PC-9 (cell line): ENCODE measurements around the gene VAV2. TPM values are rescaled to one million over a fixed set of nuclear protein-coding genes. Genes with fewer than 3 reads are reported as not detected.

Experiments used
- BruUV-seq: library from RNA; stranded (reverse); fragments of 400-500 nt; replicated peaks from 2 replicates; lab custom pipeline; 2021; lab: Mats Ljungman, UMichigan
- CTCF ChIA-PET: fragments of 300-600 bp; sonication (Branson Sonifier 250); formaldehyde crosslinking; loops from one replicate; lab custom pipeline; 2022; ENCODE audit warnings: antibody characterized with exemption; lab: Charles Lee
- POLR2A ChIA-PET: fragments of 300-600 bp; sonication (Branson Sonifier 250); formaldehyde crosslinking; loops from one replicate; lab custom pipeline; 2022; ENCODE audit warnings: antibody characterized with exemption; ENCODE audit not compliant: unreplicated experiment; lab: Charles Lee
- DNase-seq, 2 experiments: peaks; one replicate each; pipeline versions ENCODE4 v3.0.0 to v3.0.0-alpha.2; 2015 to 2022; ENCODE audit warnings: mixed read lengths in 1 of 2
- H2AFZ ChIP-seq: fragments of 200-600 bp; sonication (generic); 2 replicates; pipeline ENCODE4 v1.8.1; 2017; ENCODE audit warnings: antibody characterized with exemption
- H3F3A ChIP-seq: fragments of 200-600 bp; sonication (generic); 2 replicates; pipeline ENCODE4 v1.8.1; 2017; ENCODE audit warnings: antibody characterized with exemption, mild to moderate bottlenecking, low read depth; ENCODE audit not compliant: insufficient read depth
- H3K27ac ChIP-seq: fragments of 200-600 bp; sonication (generic); 2 replicates; pipeline ENCODE4 v1.6.1; 2016; ENCODE audit warnings: mixed run types
- H3K27me3 ChIP-seq: fragments of 200-600 bp; sonication (generic); 2 replicates; pipeline ENCODE4 v1.6.1; 2016; ENCODE audit warnings: low read depth, mixed run types; ENCODE audit not compliant: insufficient read depth
- H3K36me3 ChIP-seq: fragments of 200-600 bp; sonication (generic); 2 replicates; pipeline ENCODE4 v1.6.1; 2016; ENCODE audit warnings: low read depth, mixed run types
- H3K4me1 ChIP-seq: fragments of 200-600 bp; sonication (generic); replicated peaks from 2 replicates; pipeline ENCODE4 v1.6.1; 2016; ENCODE audit warnings: mixed run types; ENCODE audit not compliant: insufficient read depth
- H3K4me2 ChIP-seq: fragments of 200-600 bp; sonication (generic); 2 replicates; pipeline ENCODE4 v1.6.1; 2017; ENCODE audit warnings: mixed run types
- H3K4me3 ChIP-seq: fragments of 200-600 bp; sonication (generic); 2 replicates; pipeline ENCODE4 v1.6.1; 2016; ENCODE audit warnings: mixed run types
- H3K79me2 ChIP-seq: fragments of 200-600 bp; sonication (generic); 2 replicates; pipeline ENCODE4 v1.6.1; 2017; ENCODE audit warnings: low read depth, mixed run types
- H3K9me2 ChIP-seq: fragments of 200-600 bp; sonication (generic); 2 replicates; pipeline ENCODE4 v1.8.1; 2017; ENCODE audit warnings: mild to moderate bottlenecking; ENCODE audit not compliant: insufficient read depth
- H3K9me3 ChIP-seq: fragments of 200-600 bp; sonication (generic); 2 replicates; pipeline ENCODE4 v1.8.1; 2016; ENCODE audit warnings: low read depth; ENCODE audit not compliant: insufficient read depth
- H4K20me1 ChIP-seq: fragments of 200-600 bp; sonication (generic); 2 replicates; pipeline ENCODE4 v1.8.1; 2017; ENCODE audit not compliant: insufficient read depth
- EZH2 ChIP-seq: fragments of 200-600 bp; sonication (generic); IDR thresholded peaks from 2 replicates; pipeline ENCODE4 v1.8.0; 2017; ENCODE audit warnings: antibody characterized with exemption, low read depth
- intact Hi-C: fragments of 100-400 bp; cut with micrococcal nuclease; formaldehyde crosslinking; loops from one replicate; pipeline ENCODE4 v1.10.0; 2022; ENCODE audit not compliant: unreplicated experiment
- total RNA-seq: library from RNA; stranded (reverse); gene quantifications from 2 replicates; pipeline ENCODE4 v1.2.3, GENCODE V29; 2021
- TF ChIP-seq, protein P1 (sequence below): fragments of 200-600 bp; sonication (generic); conservative IDR thresholded peaks from 2 replicates; pipeline ENCODE4 v1.6.1; 2017; ENCODE audit warnings: mixed run types, antibody characterized with exemption, mild to moderate bottlenecking, moderate library complexity

VAV2 gene
- total RNA-seq, 1 experiment from 2014 or later, result 36.5 TPM

DNA sequence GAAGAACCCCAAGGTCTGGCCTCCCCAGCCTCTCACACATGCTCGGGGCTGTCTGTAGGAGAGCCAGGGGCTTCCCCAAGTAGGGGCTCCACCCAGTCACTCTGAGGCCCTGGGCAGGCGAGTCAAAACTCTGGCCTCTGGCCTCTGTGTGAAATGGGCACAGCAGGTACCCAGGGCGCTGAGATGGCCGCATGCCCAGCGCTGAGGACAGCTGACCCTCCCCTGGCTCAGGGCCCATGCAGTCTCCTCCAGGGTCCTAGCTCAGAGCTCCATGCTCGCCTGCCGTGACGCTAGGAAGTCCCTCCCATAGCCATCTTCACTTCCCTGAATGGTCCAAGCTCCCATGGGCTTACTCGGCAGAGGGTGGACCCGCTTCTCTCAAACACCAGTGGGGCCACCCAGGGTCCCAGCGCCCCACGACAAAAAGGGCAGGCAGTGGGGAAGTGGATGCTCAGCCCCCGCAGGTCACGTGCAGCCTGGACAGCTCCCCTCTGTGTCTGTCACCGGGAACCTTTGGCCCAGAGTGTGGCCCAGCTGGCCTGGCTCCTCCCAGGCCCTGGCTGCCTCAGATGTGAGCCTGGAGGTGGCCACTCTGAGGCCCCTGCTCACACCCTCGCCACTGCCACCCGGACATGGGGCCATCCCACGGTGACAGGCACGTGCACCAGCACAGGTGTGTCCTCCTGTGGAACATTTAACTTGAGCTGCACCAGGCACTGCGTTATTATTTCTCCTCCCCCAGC lies 12.2 kb upstream of the VAV2 start:
- H3K9me2 ChIP-seq, result no peaks in the 10 kb centered on the region
- no peak overlapping the region for H3K27ac ChIP-seq
- no peak overlapping the region for H2AFZ ChIP-seq
- intact Hi-C loops, result no loop called here
- no peaks in the 10 kb centered on the region for H3K79me2 ChIP-seq
- no peaks in the 10 kb centered on the region for H4K20me1 ChIP-seq
- H3K4me2 ChIP-seq, result no peak overlapping the region
- TF ChIP-seq EZH2, result no peak
- TF ChIP-seq, protein P1, sequence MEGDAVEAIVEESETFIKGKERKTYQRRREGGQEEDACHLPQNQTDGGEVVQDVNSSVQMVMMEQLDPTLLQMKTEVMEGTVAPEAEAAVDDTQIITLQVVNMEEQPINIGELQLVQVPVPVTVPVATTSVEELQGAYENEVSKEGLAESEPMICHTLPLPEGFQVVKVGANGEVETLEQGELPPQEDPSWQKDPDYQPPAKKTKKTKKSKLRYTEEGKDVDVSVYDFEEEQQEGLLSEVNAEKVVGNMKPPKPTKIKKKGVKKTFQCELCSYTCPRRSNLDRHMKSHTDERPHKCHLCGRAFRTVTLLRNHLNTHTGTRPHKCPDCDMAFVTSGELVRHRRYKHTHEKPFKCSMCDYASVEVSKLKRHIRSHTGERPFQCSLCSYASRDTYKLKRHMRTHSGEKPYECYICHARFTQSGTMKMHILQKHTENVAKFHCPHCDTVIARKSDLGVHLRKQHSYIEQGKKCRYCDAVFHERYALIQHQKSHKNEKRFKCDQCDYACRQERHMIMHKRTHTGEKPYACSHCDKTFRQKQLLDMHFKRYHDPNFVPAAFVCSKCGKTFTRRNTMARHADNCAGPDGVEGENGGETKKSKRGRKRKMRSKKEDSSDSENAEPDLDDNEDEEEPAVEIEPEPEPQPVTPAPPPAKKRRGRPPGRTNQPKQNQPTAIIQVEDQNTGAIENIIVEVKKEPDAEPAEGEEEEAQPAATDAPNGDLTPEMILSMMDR, result no peak
- no peaks in the 10 kb centered on the region for H3K36me3 ChIP-seq
- no peaks in the 10 kb centered on the region for H3K4me1 ChIP-seq
- BruUV-seq, result no TSS peak
- H3K4me3 ChIP-seq, result no peak overlapping the region
- no peaks in the 10 kb centered on the region for H3F3A ChIP-seq
- no peak for DNase-seq
- ChIA-PET CTCF (no interaction called here), POLR2A (no interaction called here)
- H3K27me3 ChIP-seq, result peaks cover 3% of the 10 kb centered on the region; the same call in 1 of the 2 replicates
- H3K9me3 ChIP-seq, result no peaks in the 10 kb centered on the region

DNA sequence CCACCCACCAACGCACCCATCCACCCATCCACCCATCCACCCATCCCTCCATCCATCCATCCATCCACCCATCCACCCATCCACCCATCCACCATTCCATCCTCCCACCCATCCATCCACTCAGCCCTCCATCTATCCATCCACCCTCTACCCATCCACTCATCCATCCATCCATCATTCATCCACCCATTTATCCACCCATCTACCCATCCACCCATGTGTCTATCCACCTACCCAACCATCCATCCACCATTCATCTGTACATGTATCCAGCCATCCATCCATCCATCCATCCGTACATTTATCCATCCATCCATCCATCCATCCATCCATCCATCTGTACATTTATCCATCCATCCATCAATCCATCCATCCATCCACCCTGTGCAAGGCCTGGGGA lies 11.1 kb upstream of the VAV2 start:
- H3K27ac ChIP-seq, result no peak overlapping the region
- no peaks in the 10 kb centered on the region for H3K79me2 ChIP-seq
- TF ChIP-seq EZH2, result no peak
- TF ChIP-seq, protein P1, result no peak
- no peak overlapping the region for H2AFZ ChIP-seq
- H3K36me3 ChIP-seq, result no peaks in the 10 kb centered on the region
- no peak overlapping the region for H3K4me3 ChIP-seq
- no peaks in the 10 kb centered on the region for H4K20me1 ChIP-seq
- ChIA-PET CTCF (no interaction called here), POLR2A (no interaction called here)
- no peak for DNase-seq
- no peaks in the 10 kb centered on the region for H3F3A ChIP-seq
- peaks cover 3% of the 10 kb centered on the region; the same call in 1 of the 2 replicates for H3K27me3 ChIP-seq
- intact Hi-C loops, result no loop called here
- no TSS peak for BruUV-seq
- H3K9me3 ChIP-seq, result no peaks in the 10 kb centered on the region
- H3K4me2 ChIP-seq, result no peak overlapping the region
- H3K9me2 ChIP-seq, result no peaks in the 10 kb centered on the region
- H3K4me1 ChIP-seq, result no peaks in the 10 kb centered on the region

DNA sequence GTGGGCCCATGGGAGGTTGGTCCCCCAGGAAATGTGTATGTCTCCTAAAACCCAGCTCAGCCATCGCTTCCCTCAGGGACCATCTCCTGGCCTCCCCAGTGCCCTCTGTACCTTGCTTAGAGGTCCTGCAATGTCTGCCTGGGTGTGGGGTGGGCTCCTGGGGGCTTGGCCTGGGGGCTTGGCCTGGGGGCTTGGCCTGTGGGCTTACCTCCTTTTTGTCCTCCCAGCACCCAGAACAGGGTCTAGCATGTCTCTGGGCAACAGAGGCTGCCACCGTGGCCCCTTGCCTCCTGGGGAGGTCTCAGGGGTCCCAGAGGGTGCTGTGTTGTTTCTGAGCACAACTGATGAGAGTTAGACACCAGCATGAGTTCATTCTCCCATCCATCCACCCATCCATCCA lies 10.7 kb upstream of the VAV2 start:
- Histone ChIP-seq H3F3A (no peaks in the 10 kb centered on the region), H3K79me2 (no peaks in the 10 kb centered on the region), H3K4me1 (no peaks in the 10 kb centered on the region), H4K20me1 (no peaks in the 10 kb centered on the region), H3K9me2 (no peaks in the 10 kb centered on the region), H3K27ac (no peak overlapping the region), H3K36me3 (no peaks in the 10 kb centered on the region), H3K4me2 (no peak overlapping the region), H2AFZ (no peak overlapping the region), H3K27me3 (peaks cover 3% of the 10 kb centered on the region; the same call in 1 of the 2 replicates), H3K4me3 (no peak overlapping the region), H3K9me3 (no peaks in the 10 kb centered on the region)
- BruUV-seq, result no TSS peak
- POLR2A ChIA-PET, result no interaction called here
- TF ChIP-seq EZH2, result no peak
- TF ChIP-seq, protein P1, result no peak
- CTCF ChIA-PET, result no interaction called here
- DNase-seq, result no peak
- intact Hi-C loops, result no loop called here
